ENCODE measurements around the gene KRT16. TPM values are rescaled to one million over a fixed set of nuclear protein-coding genes. Genes with fewer than 3 reads are reported as not detected.

Gene KRT16
- 0.62 to 1.2 TPM (median 1.0 TPM) in 5 replicates for total RNA-seq (2022; extraction: Qiagen RNA extraction)

GRCh38 chr17:41612376-41613160 lies at the start of gene KRT16:
TSS of gene KRT16 (minus strand) at chr17:41612767. CDS start at chr17:41612688, 79 bp downstream.

GRCh38 chr17:41624208-41625101 lies 11.9 kb upstream of the KRT16 start, which contains the start of gene KRT17:
TSS of gene KRT17 (minus strand) at chr17:41624575. CDS start at chr17:41624509, 66 bp downstream.

GRCh38 chr17:41586863-41587495 lies 25.6 kb downstream of the KRT16 start, which contains the start of gene KRT14:
TSS of gene KRT14 (minus strand) at chr17:41586895. CDS start at chr17:41586834, 61 bp downstream.

GRCh38 chr17:41571561-41572434 lies 40.8 kb downstream of the KRT16 start, which contains the start of gene KRT9:
TSS of gene KRT9 (minus strand) at chr17:41572059. CDS start at chr17:41571992, 67 bp downstream.

Other genes with a start within 250 kb of the KRT16 start
- not detected in 5 replicates for gene KRT33B, start 243.0 kb downstream of the KRT16 start, total RNA-seq (2022; extraction: Qiagen RNA extraction)
- gene KRT34, start 230.5 kb downstream of the KRT16 start, total RNA-seq (2022; extraction: Qiagen RNA extraction) = 0.14 to 0.41 TPM (median 0.39 TPM) in 5 replicates
- not detected in 5 replicates for gene KRT31, start 215.2 kb downstream of the KRT16 start, total RNA-seq (2022; extraction: Qiagen RNA extraction)
- gene KRT37, start 188.2 kb downstream of the KRT16 start, total RNA-seq (2022; extraction: Qiagen RNA extraction) = not detected in 5 replicates
- not detected in 5 replicates for gene KRT38, start 171.8 kb downstream of the KRT16 start, total RNA-seq (2022; extraction: Qiagen RNA extraction)
- 0.07 TPM in 2 of 5 replicates, not detected in the others for gene KRT32, start 145.4 kb downstream of the KRT16 start, total RNA-seq (2022; extraction: Qiagen RNA extraction)
- gene KRT35, start 131.6 kb downstream of the KRT16 start, total RNA-seq (2022; extraction: Qiagen RNA extraction) = not detected in 5 replicates
- gene KRT36, start 122.9 kb downstream of the KRT16 start, total RNA-seq (2022; extraction: Qiagen RNA extraction) = not detected in 5 replicates
- gene KRT13, start 107.2 kb downstream of the KRT16 start, total RNA-seq (2022; extraction: Qiagen RNA extraction) = 0.12 to 0.41 TPM (median 0.37 TPM) in 5 replicates
- gene KRT15, start 93.9 kb downstream of the KRT16 start, total RNA-seq (2022; extraction: Qiagen RNA extraction) = 2.9 to 4.6 TPM (median 3.5 TPM) in 5 replicates
- 37.8 to 59.9 TPM (median 49.0 TPM) in 5 replicates for gene KRT19, start 84.5 kb downstream of the KRT16 start, total RNA-seq (2022; extraction: Qiagen RNA extraction)
- not detected in 5 replicates for gene KRT9, start 40.7 kb downstream of the KRT16 start, total RNA-seq (2022; extraction: Qiagen RNA extraction)
- 0.18 to 0.34 TPM in 2 of 5 replicates, not detected in the others for gene KRT14, start 25.9 kb downstream of the KRT16 start, total RNA-seq (2022; extraction: Qiagen RNA extraction)
- gene KRT17, start 11.8 kb upstream of the KRT16 start, total RNA-seq (2022; extraction: Qiagen RNA extraction) = 0.66 to 1.0 TPM (median 0.83 TPM) in 5 replicates
- gene EIF1, start 76.1 kb upstream of the KRT16 start, total RNA-seq (2022; extraction: Qiagen RNA extraction) = 1,203 to 1,690 TPM (median 1,363 TPM) in 5 replicates
- 0.44 to 0.49 TPM in 2 of 5 replicates, not detected in the others for gene GAST, start 99.6 kb upstream of the KRT16 start, total RNA-seq (2022; extraction: Qiagen RNA extraction)
- 1.1 to 1.7 TPM (median 1.4 TPM) in 5 replicates for gene HAP1, start 121.9 kb upstream of the KRT16 start, total RNA-seq (2022; extraction: Qiagen RNA extraction)
- gene JUP, start 173.9 kb upstream of the KRT16 start, total RNA-seq (2022; extraction: Qiagen RNA extraction) = 85.1 to 127 TPM (median 113 TPM) in 5 replicates
- 25.6 to 36.5 TPM (median 33.6 TPM) in 5 replicates for gene P3H4, start 199.2 kb upstream of the KRT16 start, total RNA-seq (2022; extraction: Qiagen RNA extraction)
- gene FKBP10, start 200.2 kb upstream of the KRT16 start, total RNA-seq (2022; extraction: Qiagen RNA extraction) = 84.8 to 112 TPM (median 102 TPM) in 5 replicates
- 102 to 111 TPM (median 106 TPM) in 5 replicates for gene NT5C3B, start 223.5 kb upstream of the KRT16 start, total RNA-seq (2022; extraction: Qiagen RNA extraction)
- 0.10 to 0.18 TPM (median 0.12 TPM) in 3 of 5 replicates, not detected in the others for gene KLHL10, start 225.1 kb upstream of the KRT16 start, total RNA-seq (2022; extraction: Qiagen RNA extraction)

Measured in A549 treated with Mapracorat at 1 μM for 4 hours (cell line).